Stomach (tissue), 4 donors: ENCODE measurements around the gene NTM.

Experiments
- EP300 ChIP-seq: sonication (generic); formaldehyde crosslinking; IDR thresholded peaks from one replicate; pipeline ENCODE4 v1.6.1; 2017; ENCODE audit warnings: antibody characterized with exemption
- POLR2A ChIP-seq, 4 donors: fragments of 450-650 bp; IDR thresholded peaks; one replicate each; pipeline ENCODE4 v1.6.1; 2016; ENCODE audit warnings: antibody characterized with exemption in 4 of 4, control low read depth in 2 of 4, mild to moderate bottlenecking in 1 of 4, moderate library complexity in 1 of 4
- POLR2AphosphoS5 ChIP-seq, 3 donors: sonication (generic); formaldehyde crosslinking; IDR thresholded peaks; one replicate each; pipeline ENCODE4 v1.6.1; 2016; ENCODE audit warnings: antibody characterized with exemption in 3 of 3
- TF ChIP-seq, protein P1 (sequence below), 7 experiments: fragments of 450-650 bp in 4 of 7; fragments of 200-600 bp in 3 of 7; sonication (generic) in 3 of 7; IDR thresholded peaks; one replicate each; pipeline ENCODE4 v1.5.1; 2016 to 2019; ENCODE audit warnings: antibody characterized with exemption in 7 of 7, control low read depth in 2 of 7, mild to moderate bottlenecking in 1 of 7

- TF ChIP-seq, protein P1, sequence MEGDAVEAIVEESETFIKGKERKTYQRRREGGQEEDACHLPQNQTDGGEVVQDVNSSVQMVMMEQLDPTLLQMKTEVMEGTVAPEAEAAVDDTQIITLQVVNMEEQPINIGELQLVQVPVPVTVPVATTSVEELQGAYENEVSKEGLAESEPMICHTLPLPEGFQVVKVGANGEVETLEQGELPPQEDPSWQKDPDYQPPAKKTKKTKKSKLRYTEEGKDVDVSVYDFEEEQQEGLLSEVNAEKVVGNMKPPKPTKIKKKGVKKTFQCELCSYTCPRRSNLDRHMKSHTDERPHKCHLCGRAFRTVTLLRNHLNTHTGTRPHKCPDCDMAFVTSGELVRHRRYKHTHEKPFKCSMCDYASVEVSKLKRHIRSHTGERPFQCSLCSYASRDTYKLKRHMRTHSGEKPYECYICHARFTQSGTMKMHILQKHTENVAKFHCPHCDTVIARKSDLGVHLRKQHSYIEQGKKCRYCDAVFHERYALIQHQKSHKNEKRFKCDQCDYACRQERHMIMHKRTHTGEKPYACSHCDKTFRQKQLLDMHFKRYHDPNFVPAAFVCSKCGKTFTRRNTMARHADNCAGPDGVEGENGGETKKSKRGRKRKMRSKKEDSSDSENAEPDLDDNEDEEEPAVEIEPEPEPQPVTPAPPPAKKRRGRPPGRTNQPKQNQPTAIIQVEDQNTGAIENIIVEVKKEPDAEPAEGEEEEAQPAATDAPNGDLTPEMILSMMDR (IDR thresholded peaks at IDR 0.05) = no peak
- TF ChIP-seq POLR2AphosphoS5 (IDR thresholded peaks at IDR 0.05) = no peak
- no peak for TF ChIP-seq EP300
- TF ChIP-seq POLR2A (IDR thresholded peaks at IDR 0.05) = no peak
Measured at GRCh38 chr11:131957875-131958274, 587.5 kb downstream of the NTM start.
